Activated T-helper 1 cell treated with anti-CD3 and anti-CD28 coated beads, Interleukin-12 subunit alpha, Interleukin-12 subunit beta, Interleukin-2, Interleukin-4 antibody, amounts not matched to agents 30 ng/mL and 10 ng/mL and 1 ng/mL, durations not matched to agents 14 hours and 24 hours and 36 hours (primary cell): ENCODE measurements around the gene PRLH. TPM values are rescaled to one million over a fixed set of nuclear protein-coding genes. Genes with fewer than 3 reads are reported as not detected.

ENCODE experiments used
- DNase-seq: peaks from one replicate; pipeline ENCODE4 v3.0.0; 2021; ENCODE audit warnings: low spot score
- H3K27ac Mint-ChIP-seq: one replicate; pipeline ENCODE4 v1.8.0; 2021; ENCODE audit warnings: mild to moderate bottlenecking, mixed read lengths
- H3K27me3 Mint-ChIP-seq: one replicate; pipeline ENCODE4 v1.8.0; 2022; ENCODE audit warnings: mild to moderate bottlenecking, moderate library complexity, mixed read lengths; ENCODE audit not compliant: insufficient read depth
- H3K36me3 Mint-ChIP-seq: one replicate; pipeline ENCODE4 v1.8.0; 2021; ENCODE audit warnings: low read depth, mixed read lengths
- H3K4me1 Mint-ChIP-seq: one replicate; pipeline ENCODE4 v1.8.0; 2021; ENCODE audit warnings: low read depth, mixed read lengths
- H3K4me3 Mint-ChIP-seq: one replicate; pipeline ENCODE4 v1.8.0; 2021; ENCODE audit warnings: mild to moderate bottlenecking, moderate library complexity, mixed read lengths
- H3K9me3 Mint-ChIP-seq: one replicate; pipeline ENCODE4 v1.8.0; 2021; ENCODE audit warnings: mixed read lengths
- intact Hi-C: fragments of 100-400 bp; cut with micrococcal nuclease; formaldehyde crosslinking; loops from one replicate; pipeline ENCODE4 v1.15.1; 2024
- total RNA-seq: library from RNA; stranded (reverse); gene quantifications from 2 replicates; pipeline ENCODE4 v1.2.3, GENCODE V29; 2022

PRLH gene
- total RNA-seq, 1 donor from 2014 or later: not detected

- Mint-ChIP-seq H3K36me3 (no peaks in the 10 kb centered on the region), H3K4me1 (peaks cover 12% of the 10 kb centered on the region), H3K27me3 (peaks cover 8% of the 10 kb centered on the region), H3K4me3 (no peak overlapping the region), H3K9me3 (peaks cover 2% of the 10 kb centered on the region), H3K27ac (no peak overlapping the region)
- DNase-seq: no peak
- intact Hi-C loops: no loop called here
These were observed 5.2 kb upstream of the PRLH start for GRCh38 chr2:237561221-237561620.

GRCh38 chr2:237563816-237564215, 2.6 kb upstream of the PRLH start:
- H3K27ac Mint-ChIP-seq: no peak overlapping the region
- DNase-seq: no peak
- intact Hi-C loops: no loop called here

GRCh38 chr2:237564526-237565131, 1.7 kb upstream of the PRLH start:
- no peak overlapping the region for H3K27ac Mint-ChIP-seq
- no peaks in the 10 kb centered on the region for H3K36me3 Mint-ChIP-seq
- no peak overlapping the region for H3K4me3 Mint-ChIP-seq
- no peaks in the 10 kb centered on the region for H3K9me3 Mint-ChIP-seq
- DNase-seq: no peak
- H3K27me3 Mint-ChIP-seq: peaks cover 5% of the 10 kb centered on the region
- intact Hi-C loops: no loop called here
- no peaks in the 10 kb centered on the region for H3K4me1 Mint-ChIP-seq

More at GRCh38 chr2:237563816-237564215, 2.6 kb upstream of the PRLH start:
- no peak overlapping the region for H3K4me3 Mint-ChIP-seq
- H3K27me3 Mint-ChIP-seq: peaks cover 5% of the 10 kb centered on the region
- H3K36me3 Mint-ChIP-seq: no peaks in the 10 kb centered on the region
- no peaks in the 10 kb centered on the region for H3K4me1 Mint-ChIP-seq
- H3K9me3 Mint-ChIP-seq: no peaks in the 10 kb centered on the region

GRCh38 chr2:237565974-237566373, 400 bp upstream of the PRLH start:
- DNase-seq: no peak
- intact Hi-C loops: no loop called here
- no peaks in the 10 kb centered on the region for H3K9me3 Mint-ChIP-seq

GRCh38 chr2:237567276-237568029, 1.1 kb downstream of the PRLH start:
- no peaks in the 10 kb centered on the region for H3K9me3 Mint-ChIP-seq
- H3K27ac Mint-ChIP-seq: no peak overlapping the region
- H3K36me3 Mint-ChIP-seq: no peaks in the 10 kb centered on the region
- intact Hi-C loops: no loop called here
- peaks cover 6% of the 10 kb centered on the region for H3K27me3 Mint-ChIP-seq
- H3K4me1 Mint-ChIP-seq: peaks cover 7% of the 10 kb centered on the region
- no peak for DNase-seq
- H3K4me3 Mint-ChIP-seq: no peak overlapping the region

More at GRCh38 chr2:237565974-237566373, 400 bp upstream of the PRLH start:
- no peaks in the 10 kb centered on the region for H3K36me3 Mint-ChIP-seq
- H3K4me3 Mint-ChIP-seq: no peak overlapping the region
- H3K27ac Mint-ChIP-seq: no peak overlapping the region
- no peaks in the 10 kb centered on the region for H3K4me1 Mint-ChIP-seq
- peaks cover 4% of the 10 kb centered on the region for H3K27me3 Mint-ChIP-seq

GRCh38 chr2:237568121-237568660, 1.8 kb downstream of the PRLH start:
- H3K9me3 Mint-ChIP-seq: no peaks in the 10 kb centered on the region
- peaks cover 7% of the 10 kb centered on the region for H3K27me3 Mint-ChIP-seq
- H3K36me3 Mint-ChIP-seq: no peaks in the 10 kb centered on the region

GRCh38 chr2:237569041-237569440, 2.7 kb downstream of the PRLH start:
- Mint-ChIP-seq H3K36me3 (no peaks in the 10 kb centered on the region), H3K27ac (no peak overlapping the region)
- intact Hi-C loops: no loop called here

More at GRCh38 chr2:237568121-237568660, 1.8 kb downstream of the PRLH start:
- DNase-seq: no peak
- H3K4me3 Mint-ChIP-seq: no peak overlapping the region
- peaks cover 7% of the 10 kb centered on the region for H3K4me1 Mint-ChIP-seq
- no peak overlapping the region for H3K27ac Mint-ChIP-seq
- intact Hi-C loops: no loop called here

GRCh38 chr2:237569896-237570295, 3.5 kb downstream of the PRLH start:
- intact Hi-C loops: no loop called here
- H3K27ac Mint-ChIP-seq: no peak overlapping the region

More at GRCh38 chr2:237569041-237569440, 2.7 kb downstream of the PRLH start:
- peaks cover 7% of the 10 kb centered on the region for H3K4me1 Mint-ChIP-seq
- DNase-seq: no peak
- H3K27me3 Mint-ChIP-seq: peaks cover 7% of the 10 kb centered on the region
- no peak overlapping the region for H3K4me3 Mint-ChIP-seq
- no peaks in the 10 kb centered on the region for H3K9me3 Mint-ChIP-seq

GRCh38 chr2:237570776-237571335, 4.5 kb downstream of the PRLH start:
- no peak for DNase-seq
- Mint-ChIP-seq H3K27me3 (peaks cover 7% of the 10 kb centered on the region), H3K4me1 (peaks cover 7% of the 10 kb centered on the region), H3K4me3 (no peak overlapping the region), H3K36me3 (no peaks in the 10 kb centered on the region), H3K27ac (no peak overlapping the region), H3K9me3 (no peaks in the 10 kb centered on the region)
- intact Hi-C loops: no loop called here

More at GRCh38 chr2:237569896-237570295, 3.5 kb downstream of the PRLH start:
- H3K36me3 Mint-ChIP-seq: no peaks in the 10 kb centered on the region
- no peak overlapping the region for H3K4me3 Mint-ChIP-seq
- DNase-seq: no peak
- H3K9me3 Mint-ChIP-seq: no peaks in the 10 kb centered on the region
- H3K4me1 Mint-ChIP-seq: peaks cover 7% of the 10 kb centered on the region
- H3K27me3 Mint-ChIP-seq: peaks cover 7% of the 10 kb centered on the region

- Mint-ChIP-seq H3K4me3 (no peak overlapping the region), H3K27ac (no peak overlapping the region), H3K36me3 (no peaks in the 10 kb centered on the region), H3K27me3 (peaks cover 7% of the 10 kb centered on the region), H3K4me1 (peaks cover 7% of the 10 kb centered on the region), H3K9me3 (no peaks in the 10 kb centered on the region)
- no peak for DNase-seq
- intact Hi-C loops: no loop called here
These were observed 5.2 kb downstream of the PRLH start for GRCh38 chr2:237571551-237571950.

GRCh38 chr2:237572021-237572741, 5.8 kb downstream of the PRLH start:
- Mint-ChIP-seq H3K4me1 (peaks cover 7% of the 10 kb centered on the region), H3K4me3 (no peak overlapping the region), H3K27ac (no peak overlapping the region), H3K36me3 (no peaks in the 10 kb centered on the region), H3K9me3 (no peaks in the 10 kb centered on the region), H3K27me3 (peaks cover 7% of the 10 kb centered on the region)
- peak; percentile 72 for DNase-seq
- intact Hi-C loops: loop anchor here (1.0 kb wide), 5 partner anchors 60 to 487 kb away; partner anchors contain the start of gene COPS8

- H3K4me1 Mint-ChIP-seq: peaks cover 7% of the 10 kb centered on the region
- H3K4me3 Mint-ChIP-seq: no peak overlapping the region
- no peaks in the 10 kb centered on the region for H3K36me3 Mint-ChIP-seq
- no peaks in the 10 kb centered on the region for H3K9me3 Mint-ChIP-seq
- no peak overlapping the region for H3K27ac Mint-ChIP-seq
- DNase-seq: no peak
- intact Hi-C loops: loop anchor here (1.0 kb wide), 5 partner anchors 60 to 487 kb away; partner anchors contain the start of gene COPS8
- H3K27me3 Mint-ChIP-seq: peaks cover 7% of the 10 kb centered on the region
These were observed 6.3 kb downstream of the PRLH start for GRCh38 chr2:237572742-237573101.
